NCI-H226 (cell line): ENCODE measurements around the gene CNTN5.
A peak's percentile ranks its signal among the peaks of the same experiment; 100 is the strongest.
"Not testable (repeated sequence)": the region's sequence is repeated elsewhere in the genome, so short reads cannot be mapped to it uniquely, and the experiment has no call there.

Experiments used
- DNase-seq: peaks from one replicate; pipeline ENCODE4 v3.0.0-alpha.2; 2015

The CNTN5 gene

DNA sequence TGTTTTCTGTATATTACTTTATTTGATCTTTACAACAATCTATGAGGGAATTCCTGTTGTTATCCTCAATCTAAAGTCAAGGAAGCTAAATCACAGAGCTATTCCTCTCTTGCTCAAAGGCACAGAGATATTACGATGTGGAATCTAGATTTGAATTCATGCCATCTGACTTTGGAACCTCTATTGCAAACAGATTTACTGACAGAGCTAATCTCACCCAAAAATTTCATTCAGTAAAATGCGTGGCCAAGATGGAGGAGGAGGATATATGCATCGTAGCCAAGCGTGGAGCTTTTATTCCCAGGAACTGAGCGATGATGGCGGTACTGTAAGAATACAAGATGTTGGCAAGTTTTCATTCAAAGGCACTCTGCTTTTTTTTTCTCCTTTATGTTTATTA lies 791.8 kb downstream of the CNTN5 start:
- no peak for DNase-seq

DNA sequence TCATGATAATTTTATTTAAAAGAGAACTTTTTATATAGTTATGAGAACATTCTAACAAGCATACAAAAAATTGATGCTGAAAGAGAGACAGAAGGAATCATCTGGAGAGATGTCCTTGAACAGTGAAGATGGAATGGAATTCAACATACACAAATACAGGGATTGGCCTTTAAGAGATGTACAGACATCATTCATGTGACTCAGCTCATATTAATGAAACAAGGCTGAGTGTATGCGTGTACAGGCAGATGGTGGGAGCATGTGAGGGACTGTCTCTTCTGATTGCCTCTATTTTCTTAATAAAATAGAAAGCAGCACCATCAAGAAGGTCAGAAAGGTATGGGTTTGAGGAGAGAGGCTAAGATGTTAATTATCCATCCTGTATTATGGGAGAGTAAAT lies 793.3 kb downstream of the CNTN5 start:
- DNase-seq, result no peak

DNA sequence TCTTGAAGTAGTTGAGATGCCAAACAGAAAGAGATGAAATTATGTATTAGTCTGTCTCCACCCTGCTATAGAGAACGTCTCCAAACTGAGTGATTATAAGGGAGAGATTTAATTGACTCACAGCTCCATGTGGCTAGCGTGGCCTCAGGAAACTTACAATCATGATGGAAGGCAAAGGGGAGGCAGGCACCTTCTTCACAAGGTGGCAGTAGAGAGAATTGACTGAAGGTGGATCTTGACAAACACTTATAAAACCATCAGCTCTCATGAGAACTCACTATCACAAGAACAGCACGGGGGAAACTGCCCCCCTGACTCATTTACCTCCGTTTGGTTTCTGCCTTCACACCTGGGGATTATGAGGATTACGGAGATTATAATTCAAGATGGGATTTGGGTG lies 794.0 kb downstream of the CNTN5 start:
- no peak for DNase-seq

DNA sequence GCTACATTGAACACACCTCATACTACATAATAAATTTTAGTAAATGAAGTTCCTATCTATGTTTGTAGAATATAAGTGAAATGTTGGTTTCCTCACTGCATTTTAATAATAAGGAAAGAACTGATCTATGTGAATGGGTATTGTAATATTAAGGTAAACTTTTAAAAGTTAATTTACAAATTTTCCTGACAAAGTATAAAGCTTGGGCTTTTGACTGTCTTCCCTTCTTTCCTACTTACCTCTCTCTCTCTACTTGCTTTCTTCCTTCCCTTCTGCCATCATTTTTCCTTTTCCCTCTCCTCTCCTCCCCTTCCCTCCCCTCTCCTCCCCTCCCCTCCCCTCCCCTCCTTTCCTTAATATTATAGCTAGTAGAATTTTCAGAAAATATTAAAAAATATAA lies 798.2 kb downstream of the CNTN5 start:
- DNase-seq, result no peak

DNA sequence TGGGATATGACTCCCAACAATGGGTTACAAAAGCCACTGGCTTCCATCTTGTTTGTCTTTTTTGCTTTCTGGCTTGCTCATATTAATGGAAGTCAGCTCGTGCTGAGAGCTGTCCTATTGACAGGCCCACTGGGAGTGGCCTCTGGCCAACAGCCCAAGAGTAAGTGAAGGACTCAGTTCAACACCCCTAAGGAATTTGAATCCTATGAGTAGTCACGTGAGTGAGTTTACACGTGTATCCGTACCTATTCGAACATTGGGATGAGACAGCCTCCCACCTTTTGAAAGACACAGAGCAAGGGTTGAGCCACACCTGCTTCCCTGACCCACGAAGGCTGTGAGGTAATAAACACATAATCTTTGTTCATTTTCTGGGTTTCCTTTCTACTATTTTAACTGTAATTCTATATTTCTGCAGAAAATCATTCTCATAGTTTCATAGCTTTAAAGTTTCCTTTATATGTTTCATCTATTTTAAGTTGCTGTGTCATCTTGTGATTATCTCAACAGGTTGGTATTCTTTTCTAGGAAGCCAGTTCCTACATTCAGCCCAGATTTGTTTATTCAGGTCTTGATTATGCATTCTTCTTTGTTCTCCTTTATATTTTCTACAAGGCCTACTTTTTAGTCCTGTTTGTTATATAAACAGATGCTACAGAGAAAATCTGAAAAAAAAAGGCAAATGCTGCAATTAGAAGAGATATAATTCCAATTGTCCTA lies 802.3 kb downstream of the CNTN5 start:
- DNase-seq, result peak; percentile 36

DNA sequence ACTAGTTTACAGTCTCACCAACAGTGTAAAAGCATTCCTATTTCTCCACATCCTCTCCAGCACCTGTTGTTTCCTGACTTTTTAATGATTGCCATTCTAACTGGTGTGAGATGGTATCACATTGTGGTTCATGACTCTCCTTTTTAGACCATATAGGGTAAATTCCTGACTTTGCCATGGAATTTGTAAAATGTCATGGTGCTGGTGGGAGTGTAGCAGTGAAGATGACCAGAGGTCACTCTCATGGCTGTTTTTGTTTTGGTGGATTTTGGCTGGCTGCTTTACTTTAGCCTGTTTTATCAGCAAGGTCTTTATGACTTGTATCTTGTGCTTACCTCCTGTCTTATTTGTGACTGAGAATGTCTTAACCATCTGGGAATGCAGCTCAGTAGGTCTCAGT lies 816.0 kb downstream of the CNTN5 start:
- not testable (repeated sequence) for DNase-seq

DNA sequence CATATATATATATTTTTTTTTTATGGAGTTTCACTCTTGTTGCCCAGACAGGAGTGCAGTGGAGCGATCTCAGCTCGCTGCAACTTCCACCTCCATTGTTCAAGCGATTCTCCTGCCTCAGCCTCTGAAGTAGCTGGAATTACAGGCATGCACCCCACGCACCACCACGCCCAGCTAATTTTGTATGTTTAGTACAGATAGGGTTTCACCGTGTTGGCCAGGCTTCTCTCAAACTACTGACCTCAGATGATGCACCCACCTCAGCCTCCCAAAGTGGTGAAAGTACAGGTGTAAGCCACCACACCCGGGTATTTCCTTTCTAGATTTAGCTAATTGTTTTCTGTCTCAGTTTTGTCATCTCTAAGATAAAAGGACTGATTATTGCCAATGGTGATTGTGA lies 821.1 kb downstream of the CNTN5 start:
- no peak for DNase-seq

DNA sequence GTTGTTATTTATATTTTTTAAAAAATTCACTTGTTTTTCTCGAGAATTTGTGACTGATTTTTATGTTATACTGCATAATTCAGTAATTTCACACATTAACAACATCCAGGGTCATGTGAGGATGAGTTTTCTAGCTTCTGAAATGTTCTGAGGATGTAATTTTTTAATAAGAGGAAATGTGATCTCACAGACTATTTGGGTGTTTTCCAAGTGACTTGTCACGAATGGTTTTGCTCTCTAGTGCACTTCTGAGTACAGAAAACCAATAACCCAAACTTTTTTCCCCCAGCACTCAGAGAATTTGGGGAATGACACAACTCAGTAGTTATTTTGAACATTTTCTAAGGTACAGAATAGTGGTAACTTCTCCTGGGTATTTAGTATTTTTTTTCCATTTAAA lies 845.2 kb downstream of the CNTN5 start:
- peak; percentile 6 for DNase-seq

DNA sequence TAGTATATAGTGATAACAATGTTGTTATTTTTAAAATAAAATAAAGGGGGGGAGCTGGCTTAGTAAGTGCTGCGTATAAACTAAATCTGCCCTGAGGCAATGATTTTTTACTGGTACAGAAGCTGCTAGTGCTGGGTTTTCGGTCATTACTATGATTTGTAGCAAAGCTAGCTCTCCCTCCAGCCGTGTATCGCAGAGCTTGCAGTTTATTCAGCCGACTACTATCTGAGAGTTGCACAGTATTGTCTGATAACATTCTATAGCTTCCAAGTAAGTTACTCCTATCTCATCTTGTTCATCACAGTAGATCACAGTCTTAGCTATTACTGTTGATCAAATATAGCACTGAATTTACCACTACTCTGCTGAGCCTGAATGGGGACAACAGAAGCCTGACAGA lies 860.9 kb downstream of the CNTN5 start:
- no peak for DNase-seq

DNA sequence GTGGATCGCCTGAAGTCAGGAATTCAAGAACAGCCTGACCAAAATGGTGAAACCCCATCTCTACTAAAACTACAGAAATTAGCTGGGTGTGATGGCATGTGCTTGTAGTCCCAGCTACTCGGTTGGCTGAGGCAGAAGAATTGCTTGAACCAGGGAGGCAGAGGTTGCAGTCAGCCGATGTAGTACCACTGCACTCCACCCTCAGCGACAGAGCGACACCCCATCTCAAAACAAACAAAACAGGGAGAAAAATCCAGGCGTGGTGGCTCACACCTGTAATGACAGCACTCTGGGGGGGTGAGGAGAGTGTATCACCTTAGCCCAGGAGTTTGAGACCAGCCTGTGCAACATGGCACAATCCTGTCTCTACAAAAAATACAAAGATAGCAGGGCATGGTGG lies 864.0 kb downstream of the CNTN5 start:
- DNase-seq, result no peak

DNA sequence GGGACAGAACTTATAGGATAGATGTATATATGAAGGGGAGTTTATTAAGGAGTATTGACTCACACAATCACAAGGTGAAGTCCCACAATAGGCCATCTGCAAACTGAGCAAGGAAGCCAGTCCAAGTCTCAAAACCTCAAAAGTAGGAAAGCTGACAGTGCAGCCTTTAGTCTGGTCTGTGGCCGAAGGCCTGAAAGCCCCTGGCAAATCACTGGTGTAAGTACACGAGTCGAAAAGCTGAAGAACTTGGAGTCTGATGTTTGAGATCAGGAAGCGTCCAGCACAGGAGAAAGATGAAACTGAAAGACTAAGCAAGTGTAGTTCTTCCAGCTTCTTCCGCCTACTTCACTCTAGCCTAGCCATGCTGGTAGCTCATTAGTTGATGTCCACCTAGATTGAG lies 866.7 kb downstream of the CNTN5 start:
- DNase-seq, result no peak

DNA sequence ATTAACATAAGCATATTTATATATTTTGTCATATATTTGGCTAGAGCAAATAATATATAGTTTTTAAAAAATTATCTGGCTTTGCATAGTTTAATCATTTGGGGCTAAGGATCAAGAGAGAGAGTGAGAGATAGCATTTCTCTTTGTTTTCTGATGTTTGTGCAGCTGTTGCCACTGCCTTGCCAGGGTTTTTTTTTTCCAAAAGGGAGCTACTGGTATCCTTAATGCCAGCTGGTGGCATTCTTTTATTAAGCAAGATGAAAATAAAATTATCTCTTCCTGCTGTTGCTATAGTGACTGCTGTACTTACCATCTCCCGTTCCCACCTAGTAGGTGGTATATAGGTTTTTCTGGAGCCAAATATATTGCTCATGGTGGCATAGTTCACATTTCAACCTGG lies 873.1 kb downstream of the CNTN5 start:
- no peak for DNase-seq

DNA sequence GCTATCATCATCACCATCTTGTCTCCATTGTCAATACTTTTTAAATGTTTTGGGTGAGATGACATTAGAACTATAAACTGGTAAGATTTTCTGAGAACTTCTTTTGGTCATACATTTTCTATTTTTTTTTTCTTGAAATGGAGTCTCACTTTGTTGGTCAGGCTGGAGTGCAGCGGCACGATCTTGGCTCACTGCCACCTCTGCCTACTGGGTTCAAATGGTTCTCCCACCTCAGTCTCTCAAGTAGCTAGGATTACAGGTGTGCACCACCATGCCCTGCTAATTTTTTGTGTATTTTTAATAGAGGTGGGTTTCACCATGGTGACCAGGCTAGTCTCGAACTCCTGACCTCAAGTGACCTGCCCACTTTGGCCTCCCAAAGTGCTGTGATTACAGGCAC lies 880.4 kb downstream of the CNTN5 start:
- DNase-seq, result no peak

DNA sequence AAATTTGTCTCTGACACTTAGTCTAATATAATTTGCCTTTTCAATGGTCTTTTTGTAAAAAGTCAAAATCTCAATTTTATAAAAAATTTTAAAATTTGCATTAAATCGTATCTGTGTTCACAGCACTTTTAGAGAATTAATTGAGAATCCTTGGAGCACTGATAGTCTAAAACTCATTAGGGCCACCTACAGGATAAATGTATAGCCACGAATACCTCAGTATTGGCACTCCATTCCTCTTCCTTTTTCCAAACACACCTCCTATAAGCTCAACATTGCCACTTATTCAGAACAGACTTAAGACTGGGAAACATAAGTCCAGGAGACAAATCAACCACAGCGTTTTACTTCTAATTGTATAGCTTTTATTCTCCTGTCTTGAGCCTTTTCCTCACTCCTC lies 890.4 kb downstream of the CNTN5 start:
- DNase-seq, result no peak

DNA sequence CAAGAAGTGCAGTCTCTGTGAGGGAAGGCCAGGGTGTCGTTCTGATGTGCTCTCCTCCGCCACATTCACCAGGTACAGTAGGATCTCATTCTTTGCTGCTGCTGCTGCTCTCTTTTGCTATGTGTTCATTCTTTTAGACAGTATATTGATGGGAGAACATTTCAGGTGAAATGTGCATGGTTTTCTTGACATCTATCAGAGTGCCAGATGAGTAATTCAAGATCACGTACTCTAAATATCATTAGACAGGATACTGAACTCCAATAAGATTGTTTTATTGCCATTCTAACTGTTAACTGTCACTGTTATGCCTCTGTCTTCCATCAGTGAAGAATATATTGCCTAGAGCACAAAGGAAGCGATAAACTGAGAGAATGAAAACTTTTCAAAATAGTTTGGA lies 895.3 kb downstream of the CNTN5 start:
- no peak for DNase-seq

DNA sequence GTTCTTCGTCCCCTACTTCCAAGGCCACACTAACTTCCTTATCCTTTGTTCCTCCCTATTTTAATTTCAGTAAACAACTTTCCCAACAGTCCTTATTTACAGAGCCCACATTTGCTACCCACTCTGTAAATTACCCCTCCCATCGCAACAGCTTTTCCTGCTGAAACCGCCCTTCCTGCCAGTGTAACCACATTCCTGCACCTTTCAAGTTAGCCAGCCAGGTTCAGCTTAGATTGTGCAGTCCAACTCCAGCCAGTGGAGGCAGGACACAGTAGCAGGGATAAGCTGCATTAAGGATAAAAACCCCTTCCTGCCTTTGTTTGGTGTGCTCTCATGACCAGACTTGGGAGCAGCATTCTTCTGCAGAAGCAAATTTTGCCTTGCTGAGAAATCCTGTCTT lies 898.0 kb downstream of the CNTN5 start:
- DNase-seq, result no peak

DNA sequence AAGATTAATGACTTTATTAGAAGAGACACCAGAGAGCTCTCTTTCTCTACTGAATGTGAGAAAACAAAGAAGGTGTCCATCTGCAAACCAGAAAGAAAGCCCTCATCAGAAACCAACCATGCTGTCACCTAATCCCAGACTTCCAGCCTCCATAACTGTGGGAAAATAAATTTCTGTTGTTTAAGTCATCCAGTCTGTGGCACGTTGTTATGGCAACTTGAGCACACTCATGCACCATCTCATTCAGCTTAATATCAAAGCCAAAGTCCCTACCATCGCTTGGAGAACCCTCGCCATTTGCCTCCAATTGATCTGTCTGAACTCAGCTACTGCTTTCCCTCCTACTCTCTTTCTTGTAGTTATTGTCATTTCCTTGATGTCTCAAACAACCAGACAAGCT lies 900.2 kb downstream of the CNTN5 start:
- no peak for DNase-seq

DNA sequence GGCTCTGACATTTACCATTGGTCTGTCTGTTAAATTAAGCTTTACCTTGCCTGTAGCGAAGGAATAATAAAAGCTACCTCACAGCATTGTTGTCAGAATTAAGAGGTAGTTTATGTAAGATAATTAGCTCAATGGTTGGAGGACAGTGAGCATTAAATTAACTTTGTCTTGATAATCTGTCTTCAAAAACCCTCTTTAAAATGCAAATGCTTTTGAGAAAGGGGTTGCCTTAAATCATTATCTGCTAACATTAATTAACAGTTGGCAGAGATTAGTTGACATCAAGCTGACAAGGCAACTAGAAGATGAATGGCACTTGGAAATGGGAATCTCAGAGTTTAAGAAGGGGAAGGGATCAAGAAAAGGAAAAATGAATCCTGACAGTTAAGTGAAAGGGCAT lies 905.2 kb downstream of the CNTN5 start:
- DNase-seq, result no peak

DNA sequence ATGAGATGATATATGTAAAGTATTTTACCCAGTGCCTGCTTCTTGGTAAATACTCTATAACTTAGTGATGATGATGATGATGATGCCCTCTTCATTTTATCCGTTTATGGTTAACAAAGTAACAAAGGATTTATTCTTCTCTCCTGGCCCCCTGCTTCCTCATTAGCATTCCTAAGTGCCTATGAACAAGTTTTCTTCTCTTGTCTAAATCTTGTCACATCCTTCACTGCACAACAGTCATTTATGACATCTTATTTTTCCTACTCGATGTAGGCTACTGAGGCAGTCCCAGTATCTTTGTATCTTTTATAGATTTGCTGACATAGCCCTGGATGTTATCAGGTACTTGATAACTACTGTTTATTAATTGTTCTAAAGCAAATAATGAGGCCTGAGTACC lies 911.9 kb downstream of the CNTN5 start:
- DNase-seq, result no peak

DNA sequence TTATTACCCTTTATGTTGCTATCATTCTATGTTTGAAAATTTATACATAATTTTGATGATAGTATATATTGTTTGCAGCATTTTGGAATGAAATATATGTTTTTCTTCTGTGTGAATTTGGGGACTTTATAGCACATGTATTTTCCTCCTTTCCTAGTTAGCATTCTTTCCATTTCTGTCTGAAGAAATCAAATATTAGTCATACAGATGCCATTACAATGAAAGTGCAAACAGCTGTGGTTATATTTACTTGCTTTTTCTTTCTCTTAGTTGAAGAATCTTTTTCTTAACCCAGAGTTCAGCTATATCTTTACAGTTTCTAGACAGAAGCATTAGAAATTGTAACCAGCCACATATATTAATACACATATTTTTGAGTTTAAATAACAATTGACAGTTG lies 913.3 kb downstream of the CNTN5 start:
- DNase-seq, result peak; percentile 16

DNA sequence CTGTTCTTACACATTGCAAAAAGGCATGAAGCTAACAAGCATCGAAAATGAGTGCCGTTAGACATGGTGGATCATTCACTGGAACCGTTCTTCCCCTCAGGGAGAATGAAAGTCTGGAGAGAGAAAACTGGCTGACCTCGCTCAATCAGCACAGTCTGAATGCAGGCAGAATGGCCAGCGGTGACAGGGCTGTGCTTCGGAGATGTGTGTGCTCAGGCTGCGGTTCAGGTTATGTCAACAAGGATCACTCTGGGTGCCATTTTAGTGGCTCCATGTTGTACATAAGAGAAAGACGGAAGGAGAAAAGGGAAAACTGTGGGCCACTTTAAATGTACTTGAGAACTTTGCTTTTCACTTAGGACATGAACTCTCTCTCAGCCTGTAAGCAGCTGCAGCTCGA lies 916.6 kb downstream of the CNTN5 start:
- no peak for DNase-seq

DNA sequence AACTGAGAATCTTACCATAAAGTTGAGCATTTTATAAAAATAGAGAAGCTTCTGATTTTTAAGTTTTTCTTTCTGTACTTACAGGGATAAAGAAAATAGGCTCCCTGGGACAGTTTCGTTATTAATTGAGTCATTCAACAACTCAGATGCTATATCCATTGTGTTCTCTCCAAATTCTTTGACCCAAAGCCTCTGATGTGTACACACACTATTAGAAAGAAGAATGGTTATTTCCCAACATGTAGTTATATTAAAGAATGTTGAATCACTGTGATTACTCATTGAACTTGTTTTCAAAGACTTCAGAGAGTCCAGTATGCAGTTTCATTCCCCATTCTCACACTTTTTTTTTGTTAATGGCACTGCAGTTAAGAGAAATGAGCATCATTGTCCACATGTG lies 932.1 kb downstream of the CNTN5 start:
- DNase-seq, result peak; percentile 73

DNA sequence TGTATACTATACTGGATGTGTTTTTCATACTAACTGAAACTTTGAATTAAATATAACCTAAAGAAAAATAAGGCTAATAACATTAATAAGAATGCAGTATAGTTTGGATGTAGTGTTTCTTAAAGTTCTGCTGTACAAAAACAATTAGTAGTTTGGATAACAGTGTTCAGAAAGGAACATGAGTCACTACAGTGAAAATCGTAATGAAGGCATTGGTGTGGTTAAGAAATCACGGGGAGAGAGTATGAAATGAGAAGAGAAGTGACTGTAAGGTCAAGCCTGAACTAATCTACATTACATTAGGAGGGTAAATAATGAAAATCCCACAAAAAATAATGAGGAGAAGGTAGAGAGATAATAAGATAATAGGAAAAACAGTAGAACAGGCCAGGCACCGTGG lies 939.8 kb downstream of the CNTN5 start:
- no peak for DNase-seq

DNA sequence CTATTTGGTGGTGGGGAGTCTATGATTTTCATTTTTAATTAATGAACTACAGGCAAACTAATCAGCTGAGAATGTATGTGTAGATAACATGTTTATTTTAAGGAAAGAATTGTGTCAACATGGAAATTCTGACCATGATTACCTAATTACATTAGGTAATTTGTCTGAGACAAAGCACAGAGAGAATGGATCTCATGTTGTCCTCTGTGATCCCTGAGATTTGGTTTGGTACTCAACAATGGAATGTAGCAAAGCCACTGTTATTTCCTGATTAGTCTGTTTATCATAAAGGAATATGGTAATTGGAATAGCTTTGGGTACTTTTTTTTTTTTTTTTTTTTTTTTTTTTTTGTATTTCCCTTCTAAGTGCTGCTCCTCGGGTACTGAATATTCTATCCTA lies 947.6 kb downstream of the CNTN5 start:
- DNase-seq, result no peak

DNA sequence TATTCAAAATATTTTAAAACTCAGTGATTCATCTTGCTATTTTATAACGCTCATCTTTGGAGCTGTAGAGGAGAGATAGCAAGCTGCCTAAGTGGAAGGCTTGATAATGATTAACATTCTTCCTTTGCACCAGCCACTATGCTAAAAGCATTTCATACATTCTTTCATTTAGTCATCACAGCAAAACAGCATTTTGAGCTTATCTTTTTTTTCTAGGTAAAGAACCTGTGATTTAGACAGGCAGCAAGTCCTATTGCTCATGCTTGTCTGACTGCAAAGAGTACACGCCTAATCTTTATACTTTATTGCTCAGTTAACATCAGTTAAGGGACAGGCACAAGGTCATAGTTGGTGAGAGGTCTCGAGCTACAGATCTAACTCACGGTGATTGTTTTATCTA lies 953.2 kb downstream of the CNTN5 start:
- peak; percentile 88 for DNase-seq

DNA sequence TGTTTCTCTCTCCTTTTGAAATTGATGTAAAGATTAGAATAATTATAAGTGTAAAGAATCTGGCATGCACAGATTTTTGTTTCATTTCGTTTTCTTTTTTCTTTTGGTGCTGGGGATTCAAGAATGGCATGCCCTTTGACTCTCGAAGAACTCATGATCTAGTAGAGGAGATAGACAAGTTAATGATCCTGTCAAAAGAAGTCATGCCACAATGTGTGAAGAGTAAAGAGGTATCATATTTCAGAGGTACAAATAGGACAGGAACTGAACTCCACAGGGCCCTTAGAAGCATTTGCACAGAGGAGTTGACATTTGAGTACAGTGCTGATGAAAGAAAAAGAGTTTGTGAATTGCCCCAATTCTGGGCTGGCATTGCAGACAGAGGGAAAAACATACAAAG lies 958.3 kb downstream of the CNTN5 start:
- no peak for DNase-seq
